OCI-LY1 (cell line): Measurements from ENCODE around the gene WDR74.

Source experiments
- H2AFZ ChIP-seq: fragments of 200-600 bp; sonication (generic), shearing (Covaris generic); 2 replicates; pipeline ENCODE4 v1.6.0; 2014; ENCODE audit warnings: antibody characterized with exemption, mild to moderate bottlenecking, low read length
- H3F3A ChIP-seq: fragments of 200-600 bp; sonication (generic), shearing (Covaris generic); 2 replicates; pipeline ENCODE4 v1.6.0; 2014; ENCODE audit warnings: mild to moderate bottlenecking, antibody characterized with exemption, low read length, moderate library complexity; ENCODE audit not compliant: insufficient read depth
- H3K27ac ChIP-seq: fragments of 200-600 bp; sonication (generic); 2 replicates; pipeline ENCODE4 v1.5.1; 2014; ENCODE audit warnings: low read length, mixed run types, mild to moderate bottlenecking, low read depth; ENCODE audit not compliant: poor library complexity, severe bottlenecking
- H3K27me3 ChIP-seq: fragments of 200-600 bp; sonication (generic); 2 replicates; pipeline ENCODE4 v1.6.0; 2014; ENCODE audit warnings: antibody characterized with exemption, mild to moderate bottlenecking, low read length, moderate library complexity; ENCODE audit not compliant: insufficient read depth
- H3K36me3 ChIP-seq: fragments of 200-600 bp; sonication (generic); 2 replicates; pipeline ENCODE4 v1.6.1; 2014; ENCODE audit warnings: mild to moderate bottlenecking, antibody characterized with exemption, low read length, moderate library complexity, mixed read lengths; ENCODE audit not compliant: insufficient read depth
- H3K4me1 ChIP-seq: fragments of 200-600 bp; sonication (generic); 2 replicates; pipeline ENCODE4 v1.5.1; 2014; ENCODE audit warnings: mild to moderate bottlenecking, low read length, moderate library complexity; ENCODE audit not compliant: insufficient read depth, severe bottlenecking
- H3K4me2 ChIP-seq: fragments of 200-600 bp; sonication (generic), shearing (Covaris generic); 2 replicates; pipeline ENCODE4 v1.6.1; 2014; ENCODE audit warnings: low read length
- H3K4me3 ChIP-seq: fragments of 200-600 bp; sonication (generic); 2 replicates; pipeline ENCODE4 v1.5.1; 2014; ENCODE audit warnings: low read length, low read depth, mild to moderate bottlenecking, mixed read lengths; ENCODE audit not compliant: poor library complexity, severe bottlenecking
- H3K79me2 ChIP-seq: fragments of 200-600 bp; shearing (Covaris generic); 2 replicates; pipeline ENCODE4 v1.6.1; 2016; ENCODE audit warnings: mixed run types, low read length, mixed read lengths; ENCODE audit not compliant: insufficient read depth
- H3K9ac ChIP-seq: fragments of 200-600 bp; sonication (generic), shearing (Covaris generic); 2 replicates; pipeline ENCODE4 v1.6.1; 2014; ENCODE audit warnings: mild to moderate bottlenecking, low read length, mixed read lengths
- H3K9me2 ChIP-seq: fragments of 200-600 bp; sonication (generic), shearing (Covaris generic); 2 replicates; pipeline ENCODE4 v1.6.1; 2014; ENCODE audit warnings: low read depth, mild to moderate bottlenecking, low read length, mixed read lengths
- H3K9me3 ChIP-seq: fragments of 200-600 bp; shearing (Covaris generic); 2 replicates; pipeline ENCODE4 v1.6.1; 2014; ENCODE audit warnings: low read length, mixed read lengths
- H4K20me1 ChIP-seq: fragments of 200-600 bp; sonication (generic), shearing (Covaris generic); 2 replicates; pipeline ENCODE4 v1.6.0; 2016; ENCODE audit warnings: mild to moderate bottlenecking, low read length; ENCODE audit not compliant: insufficient read depth
- EZH2 ChIP-seq: fragments of 200-600 bp; sonication (generic), shearing (Covaris generic); IDR thresholded peaks from 2 replicates; pipeline ENCODE4 v1.8.0; 2017; ENCODE audit warnings: borderline replicate concordance, mixed run types, mild to moderate bottlenecking, antibody characterized with exemption, low read length, moderate library complexity, mixed read lengths
- TF ChIP-seq, protein P1 (sequence below): fragments of 200-600 bp; sonication (generic), shearing (Covaris generic); IDR thresholded peaks from 2 replicates; pipeline ENCODE4 v1.5.1; 2017; ENCODE audit warnings: mild to moderate bottlenecking, antibody characterized with exemption, low read length, moderate library complexity, mixed read lengths

The WDR74 gene

DNA sequence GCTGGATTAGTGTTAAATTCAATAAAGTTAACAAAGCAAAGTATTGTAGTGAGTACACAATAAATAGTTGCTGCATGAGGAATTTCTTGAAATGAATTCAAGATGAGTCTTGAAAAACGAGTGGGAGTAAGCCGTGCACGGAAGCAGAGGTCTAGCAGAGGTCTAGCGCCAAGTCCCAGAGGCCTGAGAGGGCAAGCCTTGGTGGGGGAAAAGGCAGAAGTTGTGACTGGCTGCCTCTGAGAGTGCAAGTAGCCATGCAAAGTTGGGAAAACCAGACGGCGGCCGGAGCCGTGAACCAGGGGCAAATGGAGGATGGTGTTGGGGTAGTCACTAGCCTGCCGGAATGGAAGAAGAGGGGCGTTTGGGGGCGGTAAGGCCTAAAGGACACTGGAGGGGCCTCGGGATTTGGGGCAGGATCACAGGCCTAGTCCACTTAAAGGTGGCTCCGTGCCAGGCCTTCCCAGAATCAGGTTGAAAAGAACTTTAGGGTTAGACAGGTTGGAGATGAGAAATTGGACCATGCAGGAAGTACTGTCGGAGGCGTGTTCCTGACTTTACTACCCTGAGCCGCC lies 40.9 kb upstream of the WDR74 start:
- Histone ChIP-seq H2AFZ (no peak overlapping the region), H3F3A (no peaks in the 10 kb centered on the region), H3K9ac (peak overlapping the region; percentile 98), H3K4me3 (peak overlapping the region; percentile 72), H3K9me3 (no peaks in the 10 kb centered on the region), H4K20me1 (no peaks in the 10 kb centered on the region), H3K9me2 (no peaks in the 10 kb centered on the region), H3K79me2 (peaks cover 9% of the 10 kb centered on the region), H3K27me3 (no peaks in the 10 kb centered on the region), H3K4me1 (peaks cover 34% of the 10 kb centered on the region), H3K27ac (peak overlapping the region; percentile 85), H3K4me2 (peak overlapping the region; percentile 93), H3K36me3 (peaks cover 80% of the 10 kb centered on the region)
- TF ChIP-seq EZH2 = no peak
- TF ChIP-seq, protein P1, sequence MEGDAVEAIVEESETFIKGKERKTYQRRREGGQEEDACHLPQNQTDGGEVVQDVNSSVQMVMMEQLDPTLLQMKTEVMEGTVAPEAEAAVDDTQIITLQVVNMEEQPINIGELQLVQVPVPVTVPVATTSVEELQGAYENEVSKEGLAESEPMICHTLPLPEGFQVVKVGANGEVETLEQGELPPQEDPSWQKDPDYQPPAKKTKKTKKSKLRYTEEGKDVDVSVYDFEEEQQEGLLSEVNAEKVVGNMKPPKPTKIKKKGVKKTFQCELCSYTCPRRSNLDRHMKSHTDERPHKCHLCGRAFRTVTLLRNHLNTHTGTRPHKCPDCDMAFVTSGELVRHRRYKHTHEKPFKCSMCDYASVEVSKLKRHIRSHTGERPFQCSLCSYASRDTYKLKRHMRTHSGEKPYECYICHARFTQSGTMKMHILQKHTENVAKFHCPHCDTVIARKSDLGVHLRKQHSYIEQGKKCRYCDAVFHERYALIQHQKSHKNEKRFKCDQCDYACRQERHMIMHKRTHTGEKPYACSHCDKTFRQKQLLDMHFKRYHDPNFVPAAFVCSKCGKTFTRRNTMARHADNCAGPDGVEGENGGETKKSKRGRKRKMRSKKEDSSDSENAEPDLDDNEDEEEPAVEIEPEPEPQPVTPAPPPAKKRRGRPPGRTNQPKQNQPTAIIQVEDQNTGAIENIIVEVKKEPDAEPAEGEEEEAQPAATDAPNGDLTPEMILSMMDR = no peak

DNA sequence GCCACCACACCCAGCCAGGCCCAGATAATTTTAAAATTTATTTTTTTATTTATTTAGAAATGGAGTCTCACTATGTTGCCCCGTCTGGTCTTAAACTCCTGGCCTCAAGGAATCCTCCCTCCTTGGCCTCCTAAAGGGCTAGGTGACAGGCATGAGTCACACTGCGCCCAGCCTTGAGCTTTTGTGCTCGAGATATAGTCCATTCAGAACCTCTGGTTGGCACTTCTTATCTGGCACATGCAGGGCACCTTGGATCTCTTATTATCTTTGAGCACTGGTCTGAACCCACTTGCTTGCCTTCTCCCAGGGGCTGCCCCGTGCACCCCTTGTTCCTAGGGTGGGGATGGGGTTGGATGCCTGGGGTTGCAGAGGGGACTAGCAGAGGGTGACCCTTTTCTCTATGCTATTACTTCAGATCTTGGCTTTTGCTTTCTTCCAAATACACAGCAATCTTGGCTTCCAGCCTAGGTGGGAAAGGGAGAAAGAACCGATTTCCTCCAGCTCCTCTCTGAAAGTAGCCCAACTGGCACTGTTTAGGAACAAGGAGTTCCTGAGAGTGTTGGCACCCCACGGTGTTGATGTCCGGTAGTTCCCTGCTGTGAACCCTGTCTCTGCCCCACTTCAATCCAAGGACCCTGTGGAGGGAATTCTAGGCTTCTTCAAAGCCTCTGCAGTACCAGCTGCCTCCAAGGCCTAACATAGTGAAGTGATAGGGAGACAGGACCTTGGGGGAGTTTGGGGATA lies 40.0 kb upstream of the WDR74 start:
- H3F3A ChIP-seq = no peaks in the 10 kb centered on the region
- H3K9me2 ChIP-seq = no peaks in the 10 kb centered on the region
- no peaks in the 10 kb centered on the region for H3K27me3 ChIP-seq
- H3K9ac ChIP-seq = peak overlapping the region; percentile 98; the same call in 1 of the 2 replicates
- TF ChIP-seq EZH2 = no peak
- TF ChIP-seq, protein P1 = no peak
- H2AFZ ChIP-seq = no peak overlapping the region
- H3K4me2 ChIP-seq = peak overlapping the region; percentile 93
- no peaks in the 10 kb centered on the region for H4K20me1 ChIP-seq
- H3K4me1 ChIP-seq = peaks cover 34% of the 10 kb centered on the region
- no peaks in the 10 kb centered on the region for H3K9me3 ChIP-seq
- peak overlapping the region; percentile 85 for H3K27ac ChIP-seq
- peaks cover 9% of the 10 kb centered on the region for H3K79me2 ChIP-seq
- no peak overlapping the region for H3K4me3 ChIP-seq
- H3K36me3 ChIP-seq = peaks cover 80% of the 10 kb centered on the region

DNA sequence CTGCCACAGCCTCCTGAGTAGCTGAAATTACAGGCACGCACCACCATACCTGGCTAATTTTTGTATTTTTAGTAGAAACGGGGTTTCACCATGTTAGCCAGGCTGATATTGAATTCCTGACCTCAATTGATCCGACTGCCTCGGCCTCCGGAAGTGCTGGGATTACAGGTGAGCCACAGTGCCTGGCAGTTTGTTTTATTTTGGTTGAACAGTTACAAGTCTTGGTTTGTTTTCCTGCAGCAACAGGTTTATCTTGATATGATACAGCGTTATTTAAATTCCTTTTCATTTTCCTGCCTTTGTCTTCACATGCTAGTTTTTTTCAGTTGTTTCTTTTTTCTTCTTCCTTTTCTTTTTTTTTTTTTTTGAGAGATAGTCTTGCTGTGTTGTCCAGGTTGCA lies 37.3 kb upstream of the WDR74 start:
- Histone ChIP-seq H2AFZ (no peak overlapping the region), H3K9me3 (no peaks in the 10 kb centered on the region), H3K9ac (no peak overlapping the region), H3K9me2 (no peaks in the 10 kb centered on the region), H3K4me3 (no peak overlapping the region), H3K4me2 (no peak overlapping the region), H3K79me2 (peaks cover 3% of the 10 kb centered on the region), H3K4me1 (peaks cover 12% of the 10 kb centered on the region), H3F3A (no peaks in the 10 kb centered on the region), H3K36me3 (peaks cover 74% of the 10 kb centered on the region), H3K27ac (no peak overlapping the region), H4K20me1 (no peaks in the 10 kb centered on the region), H3K27me3 (no peaks in the 10 kb centered on the region)
- TF ChIP-seq, protein P1 = no peak
- no peak for TF ChIP-seq EZH2
